Measurements from ENCODE around the gene PRKCH.

Gene PRKCH

DNA sequence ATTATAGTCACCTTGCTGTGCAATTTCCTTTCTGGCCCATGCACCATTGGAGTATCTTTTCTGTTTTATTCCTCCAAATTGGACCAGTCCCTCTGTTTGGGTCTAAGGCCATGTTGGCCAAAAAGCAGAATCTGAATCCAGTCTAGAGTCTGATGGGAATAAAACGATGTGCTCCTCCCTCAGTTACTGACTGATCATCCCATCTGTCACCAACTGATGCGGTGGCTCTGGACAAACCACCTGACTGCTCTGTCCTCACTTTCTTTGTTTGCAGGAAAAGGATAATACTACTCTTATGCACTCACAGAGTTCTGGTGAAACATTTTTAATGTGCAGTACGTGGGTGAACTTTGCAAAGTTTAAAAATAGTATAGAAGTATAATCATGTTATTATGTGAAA, 253.7 kb downstream of the PRKCH start:
- H3K4me3 ChIP-seq (ENCODE audit: low read depth, low read length) = no peak overlapping the region
- in situ Hi-C loops (cut with HindIII; ENCODE audit: low sequenced_read_pairs) = no loop called here
- TF ChIP-seq, protein P1, sequence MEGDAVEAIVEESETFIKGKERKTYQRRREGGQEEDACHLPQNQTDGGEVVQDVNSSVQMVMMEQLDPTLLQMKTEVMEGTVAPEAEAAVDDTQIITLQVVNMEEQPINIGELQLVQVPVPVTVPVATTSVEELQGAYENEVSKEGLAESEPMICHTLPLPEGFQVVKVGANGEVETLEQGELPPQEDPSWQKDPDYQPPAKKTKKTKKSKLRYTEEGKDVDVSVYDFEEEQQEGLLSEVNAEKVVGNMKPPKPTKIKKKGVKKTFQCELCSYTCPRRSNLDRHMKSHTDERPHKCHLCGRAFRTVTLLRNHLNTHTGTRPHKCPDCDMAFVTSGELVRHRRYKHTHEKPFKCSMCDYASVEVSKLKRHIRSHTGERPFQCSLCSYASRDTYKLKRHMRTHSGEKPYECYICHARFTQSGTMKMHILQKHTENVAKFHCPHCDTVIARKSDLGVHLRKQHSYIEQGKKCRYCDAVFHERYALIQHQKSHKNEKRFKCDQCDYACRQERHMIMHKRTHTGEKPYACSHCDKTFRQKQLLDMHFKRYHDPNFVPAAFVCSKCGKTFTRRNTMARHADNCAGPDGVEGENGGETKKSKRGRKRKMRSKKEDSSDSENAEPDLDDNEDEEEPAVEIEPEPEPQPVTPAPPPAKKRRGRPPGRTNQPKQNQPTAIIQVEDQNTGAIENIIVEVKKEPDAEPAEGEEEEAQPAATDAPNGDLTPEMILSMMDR (IDR thresholded peaks at IDR 0.05; ENCODE audit: low read depth, low read length, missing control alignments) = no peak
- DNase-seq (ENCODE audit: low read depth) = no peak

DNA sequence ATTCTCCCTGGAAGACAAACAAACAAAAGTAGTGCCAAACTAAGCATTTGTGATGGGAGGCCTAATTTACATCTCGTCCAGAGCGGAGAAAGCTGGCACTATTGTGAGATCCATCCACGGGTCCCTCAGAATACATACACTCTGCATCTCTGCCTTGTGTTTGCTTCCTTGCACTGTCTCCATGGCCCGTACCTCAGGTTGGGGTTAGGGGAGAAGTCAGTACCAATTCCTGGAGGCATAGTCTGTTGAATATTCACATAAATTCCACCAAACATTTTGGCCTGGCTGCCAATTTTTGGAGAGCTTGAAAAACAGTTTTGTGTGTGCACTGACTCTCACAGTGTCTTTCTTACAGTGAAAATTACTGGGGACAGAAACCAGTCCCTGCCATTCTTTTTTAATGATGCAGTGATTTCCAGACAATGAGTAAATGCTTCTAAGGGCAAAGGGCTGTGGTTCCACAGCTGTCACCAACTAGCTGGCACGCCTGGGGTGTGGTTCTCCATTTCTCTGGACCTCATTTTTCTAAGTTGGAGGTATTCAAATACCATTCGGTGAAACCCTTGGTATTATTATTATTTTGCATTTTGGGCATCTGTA, 254.3 kb downstream of the PRKCH start:
- in situ Hi-C loops (cut with HindIII; ENCODE audit: low sequenced_read_pairs) = no loop called here
- DNase-seq (ENCODE audit: low read depth) = no peak
- TF ChIP-seq, protein P1 (IDR thresholded peaks at IDR 0.05; ENCODE audit: low read depth, low read length, missing control alignments) = no peak
- H3K4me3 ChIP-seq (ENCODE audit: low read depth, low read length) = no peak overlapping the region

DNA sequence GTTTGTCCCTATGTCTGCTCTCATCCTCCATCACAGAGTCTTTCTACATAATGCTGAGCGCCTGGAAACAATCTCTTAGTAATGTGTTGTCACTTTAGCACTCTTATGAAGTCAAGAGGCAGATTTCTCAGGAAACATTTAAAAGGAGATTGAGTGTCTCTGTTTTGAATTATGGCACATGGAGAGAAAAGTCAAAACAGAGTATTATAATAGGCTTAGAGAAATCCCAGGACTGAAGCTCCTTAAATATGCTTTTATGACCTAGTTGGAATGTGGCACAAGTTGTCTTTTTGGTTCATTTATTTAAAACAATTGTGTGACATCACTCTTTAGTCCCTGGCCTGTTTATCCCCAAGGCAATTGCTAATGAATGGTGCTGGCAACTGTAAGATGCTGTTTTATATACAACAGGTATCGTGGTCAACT, 256.1 kb downstream of the PRKCH start:
- DNase-seq (ENCODE audit: low read depth) = no peak
- in situ Hi-C loops (cut with HindIII; ENCODE audit: low sequenced_read_pairs) = no loop called here
- no peak overlapping the region for H3K4me3 ChIP-seq (ENCODE audit: low read depth, low read length)
- TF ChIP-seq, protein P1 (IDR thresholded peaks at IDR 0.05; ENCODE audit: low read depth, low read length, missing control alignments) = no peak

DNA sequence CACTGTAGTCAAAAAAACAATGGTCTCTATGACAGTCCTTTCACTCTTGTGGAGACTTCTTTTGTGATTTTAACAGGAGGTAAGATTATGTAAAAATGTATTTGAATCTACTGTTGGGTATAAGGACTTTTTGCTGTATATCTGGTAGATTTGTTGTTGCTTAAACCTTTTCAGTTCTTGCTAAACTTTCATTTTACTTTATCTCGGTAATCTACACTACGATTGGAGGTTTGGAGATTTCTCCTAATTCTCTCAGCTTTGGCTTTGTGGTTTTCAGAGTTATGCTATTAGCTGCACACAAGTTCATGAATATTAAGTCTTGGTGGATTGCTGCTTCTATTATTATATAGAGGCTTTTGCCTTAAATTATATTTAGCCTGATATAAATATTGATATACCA, 257.4 kb downstream of the PRKCH start:
- H3K4me3 ChIP-seq (ENCODE audit: low read depth, low read length) = no peak overlapping the region
- DNase-seq (ENCODE audit: low read depth) = no peak
- in situ Hi-C loops (cut with HindIII; ENCODE audit: low sequenced_read_pairs) = no loop called here
- TF ChIP-seq, protein P1 (IDR thresholded peaks at IDR 0.05; ENCODE audit: low read depth, low read length, missing control alignments) = no peak

DNA sequence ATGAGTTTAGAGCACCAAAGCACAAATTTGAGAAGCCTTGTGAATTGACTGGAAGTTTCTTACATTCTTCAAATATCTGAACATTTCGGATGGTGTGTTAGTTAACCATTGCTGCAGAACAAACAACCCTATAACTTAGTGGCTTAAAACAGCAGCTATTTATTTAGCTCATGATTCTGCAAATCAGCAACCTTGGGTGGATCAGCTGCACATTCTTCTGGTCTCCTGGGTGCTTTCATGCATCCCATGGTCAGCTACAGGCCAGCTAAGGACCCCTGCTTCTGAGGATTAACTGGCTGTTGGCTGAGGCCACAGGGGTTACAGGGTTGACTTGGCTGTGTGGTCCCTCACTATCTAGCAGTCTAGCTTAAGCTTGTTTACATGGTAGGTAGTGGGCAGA, 260.0 kb downstream of the PRKCH start:
- no peak overlapping the region for H3K4me3 ChIP-seq (ENCODE audit: low read depth, low read length)
- TF ChIP-seq, protein P1 (IDR thresholded peaks at IDR 0.05; ENCODE audit: low read depth, low read length, missing control alignments) = no peak
- no peak for DNase-seq (ENCODE audit: low read depth)
- in situ Hi-C loops (cut with HindIII; ENCODE audit: low sequenced_read_pairs) = no loop called here

DNA sequence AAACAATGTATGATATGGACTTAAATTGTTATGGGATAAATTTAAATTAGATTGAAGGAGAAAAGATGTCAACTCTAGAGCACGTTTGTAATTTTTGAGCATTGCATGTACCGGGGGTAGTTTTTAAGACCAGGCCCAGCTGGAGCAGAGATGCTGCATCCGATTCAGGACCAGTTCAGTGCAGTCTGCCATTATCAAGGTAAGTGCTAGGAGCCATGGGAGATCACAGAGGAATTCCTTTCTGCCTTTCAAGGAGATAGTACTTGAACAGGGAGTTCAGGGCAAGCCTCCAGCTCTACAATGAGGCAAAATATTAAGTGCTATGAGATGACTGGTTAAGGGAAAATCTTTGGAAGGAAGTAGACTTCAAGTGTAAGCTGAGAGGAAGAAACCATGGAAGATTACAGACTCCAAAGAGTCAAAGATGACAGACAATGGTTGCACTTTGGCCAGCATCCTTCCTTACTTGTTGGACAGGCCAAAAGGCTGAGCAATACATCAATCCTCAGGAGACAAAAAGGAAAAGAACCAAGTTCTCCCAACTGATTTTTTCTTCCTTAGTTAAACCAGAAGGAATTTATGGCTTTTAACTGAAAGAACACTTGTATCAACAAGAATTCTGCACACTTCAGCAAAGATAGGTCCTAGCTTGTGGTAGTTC, 260.7 kb downstream of the PRKCH start:
- H3K4me3 ChIP-seq (ENCODE audit: low read depth, low read length) = no peak overlapping the region
- TF ChIP-seq, protein P1 (IDR thresholded peaks at IDR 0.05; ENCODE audit: low read depth, low read length, missing control alignments) = no peak
- in situ Hi-C loops (cut with HindIII; ENCODE audit: low sequenced_read_pairs) = no loop called here
- no peak for DNase-seq (ENCODE audit: low read depth)

Measured in astrocyte of the cerebellum (primary cell).